Cardiac fibroblast (primary cell): ENCODE data around the gene PSRC1.
"Not testable (repeated sequence)": the region's sequence is repeated elsewhere in the genome, so short reads cannot be mapped to it uniquely, and the experiment has no call there.

Experiments used
- DNase-seq, 2 donors: peaks; one replicate each; pipeline versions ENCODE4 v3.0.0 to v3.0.0-alpha.2; 2010; ENCODE audit warnings: low read depth in 2 of 2
- H3K4me3 ChIP-seq, 2 donors: replicated peaks in 1 of 2; 1 replicate in 1 of 2; 2 replicates in 1 of 2; pipeline ENCODE4 v1.5.1; 2011; ENCODE audit warnings: low read depth in 2 of 2, low read length in 2 of 2, mild to moderate bottlenecking in 2 of 2, moderate library complexity in 1 of 2
- CTCF ChIP-seq: IDR thresholded peaks from one replicate; pipeline ENCODE4 v1.5.1; 2011; ENCODE audit warnings: low read depth, mild to moderate bottlenecking, low read length, inconsistent platforms

PSRC1 gene

GRCh38 chr1:109295712-109296415 is 12.9 kb upstream of the PSRC1 start:
- no peak overlapping the region for H3K4me3 ChIP-seq
- no peak for TF ChIP-seq CTCF
- no peak for DNase-seq

GRCh38 chr1:109294481-109294880 is 11.5 kb upstream of the PSRC1 start:
- DNase-seq: no peak
- no peak for TF ChIP-seq CTCF
- H3K4me3 ChIP-seq: no peak overlapping the region

GRCh38 chr1:109293026-109293425 is 10.1 kb upstream of the PSRC1 start:
- no peak overlapping the region for H3K4me3 ChIP-seq
- TF ChIP-seq CTCF: no peak

GRCh38 chr1:109292364-109292763 is 9.4 kb upstream of the PSRC1 start:
- no peak for TF ChIP-seq CTCF
- no peak overlapping the region for H3K4me3 ChIP-seq
- no peak for DNase-seq

More at GRCh38 chr1:109293026-109293425, 10.1 kb upstream of the PSRC1 start:
- no peak for DNase-seq

GRCh38 chr1:109290998-109291397 is 8.1 kb upstream of the PSRC1 start:
- TF ChIP-seq CTCF: no peak
- DNase-seq: no peak
- H3K4me3 ChIP-seq: no peak overlapping the region

- no peak for TF ChIP-seq CTCF
- no peak for DNase-seq
- H3K4me3 ChIP-seq: no peak overlapping the region
Measured at GRCh38 chr1:109290137-109290536, 7.2 kb upstream of the PSRC1 start.

GRCh38 chr1:109286762-109287161 is 3.8 kb upstream of the PSRC1 start:
- not testable (repeated sequence) for DNase-seq, H3K4me3 ChIP-seq
